NCI-H510A treated with DMSO at 0.1 percent for 48 hours (cell line): ENCODE results near the gene PDPN.

Source experiments
- DNase-seq: peaks from one replicate; lab custom pipeline; 2025; lab: John Stamatoyannopoulos, UW

The PDPN gene

GRCh38 chr1:13577846-13578245 is 5.8 kb upstream of the PDPN start:
- DNase-seq = no peak

- DNase-seq = no peak
Measured at GRCh38 chr1:13581446-13581845, 2.2 kb upstream of the PDPN start.

GRCh38 chr1:13582713-13583443 is 754 bp upstream of the PDPN start:
- no peak for DNase-seq

- peak; percentile 43 for DNase-seq
Measured at GRCh38 chr1:13583966-13584791, 547 bp downstream of the PDPN start.

- DNase-seq = no peak
Measured at GRCh38 chr1:13584876-13585611, 1.4 kb downstream of the PDPN start.

- DNase-seq = no peak
Measured at GRCh38 chr1:13585612-13585991, 2.0 kb downstream of the PDPN start.

GRCh38 chr1:13586001-13586400 is 2.4 kb downstream of the PDPN start:
- no peak for DNase-seq

- DNase-seq = no peak
Measured at GRCh38 chr1:13587256-13588030, 3.8 kb downstream of the PDPN start.

- DNase-seq = no peak
Measured at GRCh38 chr1:13588946-13589796, 5.5 kb downstream of the PDPN start.

GRCh38 chr1:13590486-13590885 is 6.9 kb downstream of the PDPN start:
- no peak for DNase-seq

- DNase-seq = no peak
Measured at GRCh38 chr1:13593511-13594131, 10.0 kb downstream of the PDPN start.

GRCh38 chr1:13595411-13595810 is 11.8 kb downstream of the PDPN start:
- no peak for DNase-seq

- DNase-seq = no peak
Measured at GRCh38 chr1:13597166-13597565, 13.5 kb downstream of the PDPN start.

GRCh38 chr1:13600762-13601453 is 17.3 kb downstream of the PDPN start:
- no peak for DNase-seq

- no peak for DNase-seq
Measured at GRCh38 chr1:13604176-13604575, 20.5 kb downstream of the PDPN start.

GRCh38 chr1:13604721-13605120 is 21.1 kb downstream of the PDPN start:
- no peak for DNase-seq

GRCh38 chr1:13605159-13605558 is 21.5 kb downstream of the PDPN start:
- DNase-seq = no peak

- no peak for DNase-seq
Measured at GRCh38 chr1:13607002-13607401, 23.4 kb downstream of the PDPN start.

GRCh38 chr1:13616234-13616633 is 32.6 kb downstream of the PDPN start:
- DNase-seq = no peak

- no peak for DNase-seq
Measured at GRCh38 chr1:13617108-13617507, 33.5 kb downstream of the PDPN start.
